ENCODE measurements around the gene SMO. TPM values are rescaled to one million over a fixed set of nuclear protein-coding genes. Genes with fewer than 3 reads are reported as not detected.

SMO gene
- total and polyA plus RNA-seq, 9 of the 15 experiments (the other 6 are each of a cell fraction or from before 2014, with no cell fraction given): 0.05 to 0.13 (median 0.10) TPM; not detected in 5

GRCh38 chr7:129228633-129229032 lies 40.2 kb downstream of the SMO start:
- BruUV-seq (replicated peaks): no TSS peak
- no peaks in the 10 kb centered on the region for H4K20me1 ChIP-seq (replicated peaks; ENCODE audit: control insufficient read depth, insufficient read depth, low read length)
- no peak overlapping the region for H2AFZ ChIP-seq (ENCODE audit: low read depth, low read length)
- ChIA-PET POLR2A (interaction anchor here (0.6 kb wide), 1 partner anchor 1425 kb away, joined by 3 read pairs; no protein-coding TSS in a partner anchor), CTCF (ENCODE audit: low intra/inter-chr PET ratio) (no interaction called here)
- no peaks in the 10 kb centered on the region for H3K9me3 ChIP-seq (replicated peaks; ENCODE audit: control insufficient read depth, insufficient read depth, low read depth, low read length)
- no peak overlapping the region for H3K4me3 ChIP-seq
- FAIRE-seq (no peak), DNase-seq (ENCODE audit: extremely low read depth in 1 of 4, low spot score in 3 of 4) (no peak), ATAC-seq (no peak)
- H3K27ac ChIP-seq (ENCODE audit: extremely low read depth, low read depth, low read length): no peak overlapping the region
- in situ Hi-C loops (cut with MboI) (no loop called here), intact Hi-C loops (cut with micrococcal nuclease) (loop anchor here (10.0 kb wide), 1 partner anchor 596 kb away; no protein-coding TSS in a partner anchor)
- peaks cover 5 to 10% of the 10 kb centered on the region in 2 experiments; a peak in 4 of 5 replicates for H3K4me1 ChIP-seq (replicated peaks in 1 of 2; ENCODE audit: control insufficient read depth in 2 of 2, insufficient read depth in 2 of 2, low read length in 2 of 2)
- 71% methylated on average over 2 of the region's 2 CpGs for WGBS (ENCODE audit: insufficient coverage, low coverage, missing lambda C conversion rate)
- H3K79me2 ChIP-seq (ENCODE audit: control insufficient read depth, insufficient read depth, low read length): peaks cover 5% of the 10 kb centered on the region; the same call in 1 of the 3 replicates
- H3K27me3 ChIP-seq (ENCODE audit: control insufficient read depth in 2 of 2, insufficient read depth in 2 of 2, low read length in 2 of 2): no peaks in the 10 kb centered on the region
- H3K9me1 ChIP-seq (ENCODE audit: control insufficient read depth, insufficient read depth, low read length): no peaks in the 10 kb centered on the region
- H3K4me2 ChIP-seq (ENCODE audit: insufficient read depth, low read length): no peak overlapping the region
- no peaks in the 10 kb centered on the region for H3K36me3 ChIP-seq (ENCODE audit: control insufficient read depth, insufficient read depth, low read length)
- H3K9ac ChIP-seq (ENCODE audit: insufficient read depth in 1 of 2, low read depth in 2 of 2, low read length in 2 of 2): no peak overlapping the region
- TF ChIP-seq JUN (IDR thresholded peaks at IDR 0.05; ENCODE audit: borderline replicate concordance, low read depth, low read length): no peak
- no peak for TF ChIP-seq JUN (CRISPR knock-in tag; IDR thresholded peaks at IDR 0.05; ENCODE audit: borderline replicate concordance)
- TF ChIP-seq ZNF518B (CRISPR knock-in tag; IDR thresholded peaks at IDR 0.05): no peak
- TF ChIP-seq, protein P1, sequence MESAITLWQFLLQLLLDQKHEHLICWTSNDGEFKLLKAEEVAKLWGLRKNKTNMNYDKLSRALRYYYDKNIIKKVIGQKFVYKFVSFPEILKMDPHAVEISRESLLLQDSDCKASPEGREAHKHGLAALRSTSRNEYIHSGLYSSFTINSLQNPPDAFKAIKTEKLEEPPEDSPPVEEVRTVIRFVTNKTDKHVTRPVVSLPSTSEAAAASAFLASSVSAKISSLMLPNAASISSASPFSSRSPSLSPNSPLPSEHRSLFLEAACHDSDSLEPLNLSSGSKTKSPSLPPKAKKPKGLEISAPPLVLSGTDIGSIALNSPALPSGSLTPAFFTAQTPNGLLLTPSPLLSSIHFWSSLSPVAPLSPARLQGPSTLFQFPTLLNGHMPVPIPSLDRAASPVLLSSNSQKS (CRISPR knock-in tag; IDR thresholded peaks at IDR 0.05): no peak
- no peak for TF ChIP-seq NFRKB (IDR thresholded peaks at IDR 0.05; ENCODE audit: low read depth)
- no peak for TF ChIP-seq ZNF274 (IDR thresholded peaks at IDR 0.05; ENCODE audit: borderline replicate concordance, low read depth, low read length)
- no peak for TF ChIP-seq RBFOX2 (IDR thresholded peaks at IDR 0.05; ENCODE audit: low read depth, low read length)
- no peak for TF ChIP-seq SMARCB1 (IDR thresholded peaks at IDR 0.05; ENCODE audit: insufficient read length, low read depth)
- TF ChIP-seq ZNF766 (CRISPR knock-in tag; conservative IDR thresholded peaks at IDR 0.05): no peak
- no peak for TF ChIP-seq ASH1L (IDR thresholded peaks at IDR 0.05; ENCODE audit: borderline replicate concordance, low read depth, partially characterized antibody)
- TF ChIP-seq MCM3 (IDR thresholded peaks at IDR 0.05): no peak
- TF ChIP-seq CCAR2 (IDR thresholded peaks at IDR 0.05; ENCODE audit: low read depth, low read length): no peak
- no peak for TF ChIP-seq ELF1 (tag; IDR thresholded peaks at IDR 0.05)
- no peak for TF ChIP-seq RBM34 (IDR thresholded peaks at IDR 0.05; ENCODE audit: borderline replicate concordance, insufficient read depth, low read length)
- TF ChIP-seq, protein P2, sequence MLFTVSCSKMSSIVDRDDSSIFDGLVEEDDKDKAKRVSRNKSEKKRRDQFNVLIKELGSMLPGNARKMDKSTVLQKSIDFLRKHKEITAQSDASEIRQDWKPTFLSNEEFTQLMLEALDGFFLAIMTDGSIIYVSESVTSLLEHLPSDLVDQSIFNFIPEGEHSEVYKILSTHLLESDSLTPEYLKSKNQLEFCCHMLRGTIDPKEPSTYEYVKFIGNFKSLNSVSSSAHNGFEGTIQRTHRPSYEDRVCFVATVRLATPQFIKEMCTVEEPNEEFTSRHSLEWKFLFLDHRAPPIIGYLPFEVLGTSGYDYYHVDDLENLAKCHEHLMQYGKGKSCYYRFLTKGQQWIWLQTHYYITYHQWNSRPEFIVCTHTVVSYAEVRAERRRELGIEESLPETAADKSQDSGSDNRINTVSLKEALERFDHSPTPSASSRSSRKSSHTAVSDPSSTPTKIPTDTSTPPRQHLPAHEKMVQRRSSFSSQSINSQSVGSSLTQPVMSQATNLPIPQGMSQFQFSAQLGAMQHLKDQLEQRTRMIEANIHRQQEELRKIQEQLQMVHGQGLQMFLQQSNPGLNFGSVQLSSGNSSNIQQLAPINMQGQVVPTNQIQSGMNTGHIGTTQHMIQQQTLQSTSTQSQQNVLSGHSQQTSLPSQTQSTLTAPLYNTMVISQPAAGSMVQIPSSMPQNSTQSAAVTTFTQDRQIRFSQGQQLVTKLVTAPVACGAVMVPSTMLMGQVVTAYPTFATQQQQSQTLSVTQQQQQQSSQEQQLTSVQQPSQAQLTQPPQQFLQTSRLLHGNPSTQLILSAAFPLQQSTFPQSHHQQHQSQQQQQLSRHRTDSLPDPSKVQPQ (CRISPR knock-in tag; IDR thresholded peaks at IDR 0.05; ENCODE audit: borderline replicate concordance): no peak
- TF ChIP-seq POU5F1 (IDR thresholded peaks at IDR 0.05; ENCODE audit: borderline replicate concordance, low read depth, low read length, partially characterized antibody): no peak

Data from K562 (cell line).